ENCODE measurements around the gene JAGN1.
"Not testable (repeated sequence)": the region's sequence is repeated elsewhere in the genome, so short reads cannot be mapped to it uniquely, and the experiment has no call there.

JAGN1 gene

GRCh38 chr3:9867106-9867505 is 23.3 kb upstream of the JAGN1 start:
- DNase-seq (ENCODE audit: low spot score) = no peak

- no peak for DNase-seq (ENCODE audit: low spot score)
These were observed 20.5 kb upstream of the JAGN1 start for GRCh38 chr3:9869955-9870354.

GRCh38 chr3:9870978-9871377 is 19.4 kb upstream of the JAGN1 start:
- no peak for DNase-seq (ENCODE audit: low spot score)

- not testable (repeated sequence) for DNase-seq (ENCODE audit: low spot score)
These were observed 18.3 kb upstream of the JAGN1 start for GRCh38 chr3:9872067-9872466.

- DNase-seq (ENCODE audit: low spot score) = no peak
These were observed 15.0 kb upstream of the JAGN1 start for GRCh38 chr3:9875448-9875847.

GRCh38 chr3:9876255-9876654 is 14.2 kb upstream of the JAGN1 start:
- DNase-seq (ENCODE audit: low spot score) = not testable (repeated sequence)

- no peak for DNase-seq (ENCODE audit: low spot score)
These were observed 13.4 kb upstream of the JAGN1 start for GRCh38 chr3:9876991-9877390.

- no peak for DNase-seq (ENCODE audit: low spot score)
These were observed 11.7 kb upstream of the JAGN1 start for GRCh38 chr3:9878700-9879099.

GRCh38 chr3:9879830-9880549 is 10.4 kb upstream of the JAGN1 start, which contains the start of gene CIDEC:
Gene CIDEC, minus strand, starts transcription at chr3:9880253. Its CDS starts 1,767 bp downstream, at chr3:9878486.
- DNase-seq (ENCODE audit: low spot score) = no peak

- DNase-seq (ENCODE audit: low spot score) = no peak
These were observed 9.0 kb upstream of the JAGN1 start for GRCh38 chr3:9881441-9881840.

GRCh38 chr3:9883706-9884554 is 6.5 kb upstream of the JAGN1 start:
- peak; percentile 51 for DNase-seq (ENCODE audit: low spot score)

GRCh38 chr3:9884555-9885165 is 5.8 kb upstream of the JAGN1 start:
- DNase-seq (ENCODE audit: low spot score) = peak; percentile 86

- no peak for DNase-seq (ENCODE audit: low spot score)
These were observed 4.1 kb upstream of the JAGN1 start for GRCh38 chr3:9886328-9886727.

GRCh38 chr3:9887480-9887879 is 2.9 kb upstream of the JAGN1 start:
- no peak for DNase-seq (ENCODE audit: low spot score)

- no peak for DNase-seq (ENCODE audit: low spot score)
These were observed 1.9 kb upstream of the JAGN1 start for GRCh38 chr3:9888540-9888939.

GRCh38 chr3:9889405-9889804 is 1.0 kb upstream of the JAGN1 start:
- DNase-seq (ENCODE audit: low spot score) = no peak

GRCh38 chr3:9891072-9891622 is 737 bp downstream of the JAGN1 start:
- no peak for DNase-seq (ENCODE audit: low spot score)

GRCh38 chr3:9893739-9894138 is 3.3 kb downstream of the JAGN1 start:
- DNase-seq (ENCODE audit: low spot score) = no peak

GRCh38 chr3:9895715-9896114 is 5.3 kb downstream of the JAGN1 start:
- not testable (repeated sequence) for DNase-seq (ENCODE audit: low spot score)

GRCh38 chr3:9896755-9897407 is 6.5 kb downstream of the JAGN1 start:
- not testable (repeated sequence) for DNase-seq (ENCODE audit: low spot score)

GRCh38 chr3:9897408-9898372 is 7.3 kb downstream of the JAGN1 start:
- DNase-seq (ENCODE audit: low spot score) = no peak

Measured in AG20443 (cell line).